GM23338 (cell line): ENCODE measurements around the gene LPP. TPM values are rescaled to one million over a fixed set of nuclear protein-coding genes. Genes with fewer than 3 reads are reported as not detected.

Experiments
- ATAC-seq: fragments of 200-7000 bp; cut with Tn5 transposase; 3 replicates; pipeline ENCODE4 v1.9.1; 2020
- DNase-seq: peaks from one replicate; pipeline ENCODE4 v3.0.0-alpha.2; 2015; ENCODE audit warnings: low spot score
- H2AFZ ChIP-seq: fragments of 200-600 bp; sonication (generic); 2 replicates; pipeline ENCODE4 v1.8.0; 2016; ENCODE audit warnings: antibody characterized with exemption, mild to moderate bottlenecking, moderate library complexity
- H3F3A ChIP-seq: fragments of 200-600 bp; sonication (generic); replicated peaks from 2 replicates; pipeline ENCODE4 v1.8.0; 2017; ENCODE audit warnings: antibody characterized with exemption, mixed run types, low read depth
- H3K27ac ChIP-seq: fragments of 200-600 bp; sonication (generic); 2 replicates; pipeline ENCODE4 v1.6.1; 2016; ENCODE audit warnings: low read depth
- H3K27me3 ChIP-seq: fragments of 200-600 bp; sonication (generic); 2 replicates; pipeline ENCODE4 v1.8.0; 2016; ENCODE audit warnings: mild to moderate bottlenecking, mixed run types, moderate library complexity; ENCODE audit not compliant: insufficient read depth
- H3K36me3 ChIP-seq: fragments of 200-600 bp; sonication (generic); 2 replicates; pipeline ENCODE4 v1.8.0; 2016; ENCODE audit warnings: mild to moderate bottlenecking; ENCODE audit not compliant: insufficient read depth
- H3K4me1 ChIP-seq: fragments of 200-600 bp; sonication (generic); 2 replicates; pipeline ENCODE4 v1.8.0; 2016; ENCODE audit warnings: mild to moderate bottlenecking, moderate library complexity; ENCODE audit not compliant: insufficient read depth
- H3K4me2 ChIP-seq: fragments of 200-600 bp; sonication (generic); 2 replicates; pipeline ENCODE4 v1.7.1; 2017; ENCODE audit warnings: mixed run types
- H3K4me3 ChIP-seq: fragments of 200-600 bp; sonication (generic); 2 replicates; pipeline ENCODE4 v1.6.1; 2016; ENCODE audit warnings: mixed run types
- H3K79me2 ChIP-seq: fragments of 200-600 bp; sonication (generic); replicated peaks from 2 replicates; pipeline ENCODE4 v1.8.0; 2017; ENCODE audit warnings: mild to moderate bottlenecking; ENCODE audit not compliant: insufficient read depth
- H3K9me2 ChIP-seq: fragments of 200-600 bp; sonication (generic); 2 replicates; pipeline ENCODE4 v1.8.0; 2017; ENCODE audit not compliant: insufficient read depth
- H4K20me1 ChIP-seq: fragments of 200-600 bp; sonication (generic); replicated peaks from 2 replicates; pipeline ENCODE4 v1.8.0; 2017; ENCODE audit warnings: mild to moderate bottlenecking; ENCODE audit not compliant: insufficient read depth
- H3K27ac Mint-ChIP-seq: 2 replicates; pipeline ENCODE4 v1.8.0; 2020; ENCODE audit warnings: inconsistent platforms, mild to moderate bottlenecking, moderate library complexity, mixed read lengths
- H3K27me3 Mint-ChIP-seq: 3 replicates; pipeline ENCODE4 v1.8.0; 2022; ENCODE audit warnings: low read depth, mild to moderate bottlenecking, moderate library complexity, mixed read lengths, inconsistent platforms; ENCODE audit not compliant: insufficient read depth, poor library complexity
- H3K36me3 Mint-ChIP-seq: 3 replicates; pipeline ENCODE4 v1.8.0; 2021; ENCODE audit warnings: low read depth, mild to moderate bottlenecking, inconsistent platforms, moderate library complexity, mixed read lengths
- H3K4me1 Mint-ChIP-seq: 3 replicates; pipeline ENCODE4 v1.8.0; 2020; ENCODE audit warnings: mild to moderate bottlenecking, inconsistent platforms, mixed read lengths
- H3K4me3 Mint-ChIP-seq: 3 replicates; pipeline ENCODE4 v1.8.0; 2021; ENCODE audit warnings: moderate library complexity, mild to moderate bottlenecking, inconsistent platforms, mixed read lengths
- H3K9me3 Mint-ChIP-seq: 3 replicates; pipeline ENCODE4 v1.8.0; 2020; ENCODE audit warnings: moderate library complexity, mild to moderate bottlenecking, inconsistent platforms, mixed read lengths
- ETS1 ChIP-seq: IDR thresholded peaks from 2 replicates; pipeline ENCODE4 v1.6.1; 2016; ENCODE audit warnings: antibody characterized with exemption
- EZH2 ChIP-seq: fragments of 200-600 bp; sonication (generic); IDR thresholded peaks from one replicate; pipeline ENCODE4 v1.8.0; 2017; ENCODE audit warnings: antibody characterized with exemption, mild to moderate bottlenecking, low read depth; ENCODE audit not compliant: unreplicated experiment
- EZH2phosphoT487 ChIP-seq: fragments of 200-600 bp; sonication (generic); IDR thresholded peaks from one replicate; pipeline ENCODE4 v1.8.1; 2018; ENCODE audit warnings: antibody characterized with exemption; ENCODE audit not compliant: unreplicated experiment
- NANOG ChIP-seq: IDR thresholded peaks from 2 replicates; pipeline ENCODE4 v1.6.1; 2016; ENCODE audit warnings: antibody characterized with exemption, borderline replicate concordance
- STAT1 ChIP-seq: IDR thresholded peaks from one replicate; pipeline ENCODE4 v1.6.1; 2016; ENCODE audit warnings: antibody characterized with exemption; ENCODE audit not compliant: unreplicated experiment
- ZNF114 ChIP-seq: fragments of 250-450 bp; sonication (Bioruptor Pico); IDR thresholded peaks from 2 replicates; pipeline ENCODE4 v1.5.0; 2020; ENCODE audit warnings: mild to moderate bottlenecking, moderate library complexity
- ZNF331 ChIP-seq: fragments of 250-450 bp; sonication (Bioruptor Pico); IDR thresholded peaks from 2 replicates; pipeline ENCODE4 v1.5.0; 2020; ENCODE audit warnings: low read depth, mild to moderate bottlenecking, moderate library complexity
- ZNF462 ChIP-seq: fragments of 250-450 bp; sonication (Bioruptor Pico); IDR thresholded peaks from 2 replicates; pipeline ENCODE4 v1.5.0; 2020; ENCODE audit warnings: mild to moderate bottlenecking, moderate library complexity
- polyA plus RNA-seq: library from polyadenylated mRNA; unstranded; fragments of >200 nt; fragmentation: Nextera tagmentation; extraction: Ambion mirVana; gene quantifications from 2 replicates; pipeline ENCODE4 v1.2.1, GENCODE V29; 2016
- total RNA-seq: library from RNA; depleted of rRNA; stranded (reverse); fragments of >200 nt; shearing (Covaris generic); gene quantifications from 2 replicates; pipeline ENCODE4 v1.2.3, GENCODE V29; 2014

LPP gene
- total and polyA plus RNA-seq, 2 experiments from 2014 or later = 23.0 to 35.2 TPM

- Mint-ChIP-seq H3K36me3 (no peaks in the 10 kb centered on the region), H3K27me3 (no peaks in the 10 kb centered on the region), H3K9me3 (no peaks in the 10 kb centered on the region), H3K4me3 (no peak overlapping the region), H3K27ac (no peak overlapping the region), H3K4me1 (no peaks in the 10 kb centered on the region)
- no peak overlapping the region for H3K27ac ChIP-seq
- no peaks in the 10 kb centered on the region for H3F3A ChIP-seq
- H2AFZ ChIP-seq = no peak overlapping the region
- H3K4me2 ChIP-seq = no peak overlapping the region
- H3K9me2 ChIP-seq = no peaks in the 10 kb centered on the region; the same call in 1 of the 2 replicates
- H4K20me1 ChIP-seq = no peaks in the 10 kb centered on the region
- H3K4me1 ChIP-seq = no peaks in the 10 kb centered on the region
- no peaks in the 10 kb centered on the region for H3K36me3 ChIP-seq
- no peaks in the 10 kb centered on the region for H3K79me2 ChIP-seq
- DNase-seq (no peak), ATAC-seq (no peak)
- H3K27me3 ChIP-seq = no peaks in the 10 kb centered on the region
- H3K4me3 ChIP-seq = no peak overlapping the region
- no peak for TF ChIP-seq STAT1
- TF ChIP-seq EZH2phosphoT487 = no peak
- no peak for TF ChIP-seq ZNF331 (CRISPR knock-in tag)
- TF ChIP-seq ZNF114 = no peak
- no peak for TF ChIP-seq ZNF462 (CRISPR knock-in tag)
- TF ChIP-seq EZH2 = no peak
- TF ChIP-seq NANOG = no peak
- no peak for TF ChIP-seq ETS1
These were observed 492.6 kb downstream of the LPP start for GRCh38 chr3:188646592-188646991.
